GM21825 (cell line): ENCODE data around the gene ITGB4.
"Not testable (repeated sequence)": the region's sequence is repeated elsewhere in the genome, so short reads cannot be mapped to it uniquely, and the experiment has no call there.

Source experiments
- ATAC-seq: cut with Tn5 transposase; IDR thresholded peaks from one replicate; pipeline ENCODE4 v1.9.1; 2021; ENCODE audit warnings: mild to moderate bottlenecking, moderate library complexity; ENCODE audit not compliant: unreplicated experiment

Gene ITGB4

DNA sequence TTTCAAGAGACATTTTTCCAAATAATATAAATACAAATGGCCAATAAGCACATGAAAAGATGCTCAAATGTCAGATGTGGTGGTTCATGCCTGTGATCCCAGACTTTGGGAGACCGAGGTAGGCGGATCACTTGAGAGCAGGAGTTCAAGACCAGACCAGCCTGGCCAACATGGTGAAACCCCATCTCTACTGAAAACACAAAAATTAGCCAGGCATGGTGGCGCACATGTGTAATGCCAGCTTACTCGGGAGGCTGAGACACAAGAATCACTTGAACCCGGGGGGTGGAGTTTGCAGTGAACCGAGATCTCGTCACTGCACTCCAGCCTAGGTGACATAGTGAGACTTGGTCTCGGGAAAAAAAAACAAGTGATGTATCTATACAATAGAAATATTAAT is 46.6 kb downstream of the ITGB4 start:
- ATAC-seq, result no peak

DNA sequence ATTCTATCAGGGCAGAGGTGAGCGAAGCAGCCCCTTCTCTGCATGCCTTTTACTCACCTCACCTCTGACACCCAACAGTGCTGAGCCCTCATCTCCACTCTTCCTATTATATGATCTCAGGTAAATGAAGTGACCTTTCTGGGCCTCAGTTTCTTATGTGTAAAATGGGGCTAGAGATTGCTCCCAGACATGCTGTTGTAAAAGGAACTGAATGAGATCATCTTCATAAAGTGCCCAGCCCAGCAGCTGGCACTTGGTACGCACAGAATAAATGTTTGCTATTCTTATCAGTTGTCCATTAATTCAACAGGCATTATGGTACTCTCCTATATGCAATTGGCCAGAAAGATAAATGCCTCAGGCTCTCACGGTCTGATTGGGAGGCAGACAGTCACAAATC is 48.3 kb downstream of the ITGB4 start:
- ATAC-seq, result no peak

DNA sequence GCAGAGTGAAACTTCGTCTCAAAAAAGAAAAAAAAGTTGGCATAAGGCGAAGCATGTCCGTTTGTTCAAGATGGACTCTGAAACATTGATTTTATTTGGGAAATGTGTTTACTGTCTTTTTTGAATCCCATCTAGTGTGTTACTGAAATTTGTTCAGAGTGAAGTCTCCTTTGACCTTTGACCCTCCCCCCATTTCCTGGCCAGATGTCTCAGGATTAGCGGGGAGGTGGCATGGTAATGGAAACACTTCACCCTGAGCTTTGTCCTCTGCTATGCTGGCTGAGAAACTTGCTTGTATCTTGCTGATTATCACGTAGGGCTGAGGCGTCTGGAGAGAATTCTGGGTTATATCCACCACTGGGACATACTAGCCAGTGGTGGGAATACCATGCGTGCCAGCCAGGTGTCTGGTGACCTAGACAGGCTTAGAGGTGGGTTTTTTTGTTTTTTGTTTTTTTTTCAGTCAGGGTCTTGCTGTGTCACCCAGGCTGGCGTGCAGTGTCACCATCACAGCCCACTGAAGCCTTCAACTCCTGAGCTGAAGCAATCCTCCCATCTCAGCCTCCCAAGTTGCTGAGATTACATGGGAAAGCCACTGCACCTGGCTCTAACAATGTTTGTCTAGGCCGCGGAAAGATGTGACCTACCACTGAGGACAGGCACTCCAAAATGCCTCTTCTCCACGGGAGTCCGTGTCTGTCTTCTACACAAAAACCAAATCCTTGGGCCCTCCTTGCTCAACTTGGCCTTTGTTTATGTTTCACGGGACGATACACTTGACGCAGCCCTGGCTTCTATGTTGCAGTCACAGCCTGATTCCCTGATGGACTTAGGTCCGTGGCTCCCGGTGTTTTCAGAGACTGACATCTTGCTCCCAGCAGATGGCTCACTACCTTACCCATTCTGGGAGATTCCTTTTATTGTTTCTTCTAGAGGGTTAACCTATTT is 50.3 kb downstream of the ITGB4 start:
- ATAC-seq, result no peak

DNA sequence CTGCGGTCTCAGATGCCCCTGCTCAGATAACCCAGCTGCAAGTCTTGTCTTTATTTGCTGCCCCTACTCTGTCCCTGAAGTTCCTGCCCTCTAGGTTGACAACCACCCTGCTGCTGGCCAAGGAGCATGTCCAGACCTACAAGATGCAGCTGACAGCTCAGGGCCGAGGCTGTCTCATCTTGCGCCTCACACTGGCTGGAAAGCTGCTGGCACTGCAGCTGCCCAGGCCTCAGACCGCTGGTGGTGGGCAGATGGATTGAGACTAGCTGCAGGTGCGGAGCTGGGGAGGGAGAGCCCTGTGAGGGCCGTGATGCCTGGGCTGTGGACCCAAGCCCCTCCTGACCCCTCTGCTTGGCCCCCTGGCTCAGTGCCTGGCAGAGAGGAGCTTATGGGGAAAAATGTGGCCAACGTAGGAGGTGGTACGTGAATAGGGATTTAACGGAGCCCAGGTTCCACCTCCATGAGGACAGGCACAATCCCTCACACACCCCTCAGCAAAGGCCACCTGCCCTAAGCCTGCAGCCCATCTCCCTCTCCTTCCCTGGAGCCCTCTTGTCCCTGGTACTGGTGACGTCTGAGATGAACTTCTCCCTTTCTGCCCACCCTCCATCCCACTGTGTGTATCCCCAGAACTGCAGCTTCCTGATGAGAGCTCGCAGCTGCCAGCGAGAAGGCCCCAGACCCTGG is 52.0 kb downstream of the ITGB4 start:
- ATAC-seq, result no peak

DNA sequence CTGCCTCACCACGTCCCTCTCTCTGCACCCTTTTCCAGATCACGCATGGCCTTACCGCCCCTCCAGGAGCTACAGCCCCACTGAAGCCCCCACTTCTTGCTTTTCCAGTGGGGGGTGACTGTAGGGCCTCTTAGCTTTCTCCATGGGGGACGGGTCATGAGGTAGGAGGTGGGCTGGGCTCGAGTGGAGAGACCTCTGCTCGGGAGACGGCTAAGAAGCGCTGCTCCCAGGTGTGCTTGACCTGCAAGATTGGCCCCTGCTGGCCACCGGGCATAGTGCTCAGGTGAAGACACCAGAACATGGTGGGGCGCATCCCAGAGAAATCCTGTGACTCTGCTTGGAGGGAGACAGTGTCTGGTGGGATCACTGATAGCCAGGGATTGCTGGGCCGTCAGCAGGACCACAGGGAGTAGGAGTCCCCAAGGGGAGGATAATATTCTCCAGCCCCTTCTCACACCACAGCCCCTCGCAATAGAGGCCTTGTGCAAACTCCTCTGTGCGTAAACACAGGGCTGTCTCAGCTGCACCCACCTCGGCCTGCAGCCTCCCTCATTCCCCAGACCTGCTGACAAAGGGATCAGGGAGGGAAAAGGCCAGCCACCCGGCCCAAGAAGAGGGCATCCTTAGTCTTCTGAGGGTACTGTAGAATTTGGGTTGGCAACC is 52.7 kb downstream of the ITGB4 start:
- ATAC-seq, result no peak

DNA sequence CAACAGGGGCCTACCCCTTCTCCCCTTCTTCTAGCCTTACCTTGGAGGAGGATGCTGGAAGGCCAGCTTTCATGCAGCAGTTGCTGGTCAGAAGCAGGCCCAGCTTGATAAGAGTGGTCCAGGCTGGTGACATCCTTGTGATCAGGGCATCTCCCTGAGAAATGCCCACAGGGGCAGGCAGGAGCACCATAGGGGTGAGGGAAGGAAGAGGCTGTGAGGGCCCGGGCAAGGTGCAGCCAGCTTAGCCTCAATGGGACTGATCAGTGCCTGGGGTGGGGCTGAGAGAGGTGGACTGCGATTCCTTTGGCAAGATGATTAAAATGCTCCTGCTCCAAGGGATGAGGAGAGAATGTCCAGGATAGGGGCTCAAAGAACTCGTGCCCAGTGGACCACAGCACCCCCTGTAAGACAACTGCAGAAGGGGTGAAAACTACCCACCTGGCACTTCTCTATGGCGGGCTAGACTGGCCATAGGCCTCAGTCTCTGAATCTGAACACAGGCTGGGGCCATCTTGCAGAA is 53.3 kb downstream of the ITGB4 start:
- ATAC-seq, result no peak

DNA sequence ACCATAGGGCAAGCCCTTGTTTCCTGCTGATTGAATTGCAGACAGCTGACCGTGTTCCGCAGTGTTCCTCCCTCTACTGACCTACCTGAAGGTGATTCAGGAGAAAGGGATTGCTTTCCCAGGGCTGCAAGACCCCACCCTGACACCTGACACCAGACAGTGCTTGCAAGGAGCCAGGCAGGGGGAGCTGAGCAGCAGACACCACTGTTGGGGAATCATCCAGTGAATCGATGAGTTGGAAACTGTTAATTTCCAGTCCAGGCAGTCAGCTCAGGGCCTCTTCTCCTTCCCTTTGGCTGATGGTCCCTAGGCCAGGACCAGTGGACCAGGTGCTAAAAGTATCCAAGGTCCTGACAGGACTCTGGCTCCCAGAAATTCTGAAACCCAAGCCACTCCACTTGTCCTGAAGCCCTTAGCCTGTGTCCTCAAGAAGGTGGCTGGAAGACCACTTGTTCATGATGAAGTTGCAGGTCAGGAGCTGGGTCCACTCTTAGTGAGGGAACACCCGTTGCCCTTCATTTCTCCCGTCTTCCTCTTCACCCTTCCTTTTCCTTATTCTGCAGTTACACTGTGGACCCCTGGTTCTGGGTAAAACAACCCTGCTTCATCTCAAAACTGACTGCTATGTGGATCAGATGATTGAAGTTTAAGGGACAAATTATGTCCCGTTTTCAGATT is 53.9 kb downstream of the ITGB4 start:
- ATAC-seq, result no peak

DNA sequence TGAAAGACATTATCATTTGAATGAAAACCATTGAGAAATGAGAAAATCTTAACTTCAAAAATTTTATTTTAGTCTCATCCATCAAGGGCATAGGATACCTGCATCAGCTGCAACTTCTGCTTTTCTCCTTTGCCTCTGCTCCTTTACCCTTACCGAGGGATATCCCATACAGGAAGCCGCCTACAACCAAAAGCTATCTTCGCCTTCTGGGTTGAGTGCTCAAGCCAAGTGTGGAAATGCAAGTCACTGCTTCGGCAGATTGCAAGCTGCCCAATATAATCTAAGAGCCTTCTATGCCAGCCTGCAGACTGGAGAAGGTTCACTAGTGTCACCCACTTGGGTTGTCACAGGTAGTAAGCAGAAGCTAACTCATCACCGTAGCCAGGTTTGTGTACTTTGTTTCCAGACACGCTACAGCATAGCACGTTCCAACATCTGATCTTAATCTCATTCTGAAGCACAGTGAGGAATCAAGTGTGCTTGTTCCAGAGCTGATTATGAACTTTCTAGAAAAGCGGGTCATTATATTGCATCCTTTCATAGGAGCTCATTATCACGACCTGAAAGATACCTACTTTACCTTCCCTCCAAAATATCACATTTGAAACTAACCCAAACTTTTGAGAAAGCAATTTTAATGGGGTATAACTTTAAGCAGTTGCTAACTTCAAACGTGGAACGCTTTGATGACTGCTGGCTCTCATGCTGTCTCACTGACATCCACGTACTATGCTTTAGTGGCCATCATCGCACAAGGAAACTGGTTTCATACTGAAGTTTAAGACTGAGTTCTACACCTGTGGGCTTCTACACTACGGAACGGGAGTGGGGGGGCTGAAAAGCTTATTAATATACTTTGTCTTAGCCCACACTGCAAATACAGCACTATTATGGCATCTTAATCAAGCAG is 55.4 kb downstream of the ITGB4 start:
- no peak for ATAC-seq

DNA sequence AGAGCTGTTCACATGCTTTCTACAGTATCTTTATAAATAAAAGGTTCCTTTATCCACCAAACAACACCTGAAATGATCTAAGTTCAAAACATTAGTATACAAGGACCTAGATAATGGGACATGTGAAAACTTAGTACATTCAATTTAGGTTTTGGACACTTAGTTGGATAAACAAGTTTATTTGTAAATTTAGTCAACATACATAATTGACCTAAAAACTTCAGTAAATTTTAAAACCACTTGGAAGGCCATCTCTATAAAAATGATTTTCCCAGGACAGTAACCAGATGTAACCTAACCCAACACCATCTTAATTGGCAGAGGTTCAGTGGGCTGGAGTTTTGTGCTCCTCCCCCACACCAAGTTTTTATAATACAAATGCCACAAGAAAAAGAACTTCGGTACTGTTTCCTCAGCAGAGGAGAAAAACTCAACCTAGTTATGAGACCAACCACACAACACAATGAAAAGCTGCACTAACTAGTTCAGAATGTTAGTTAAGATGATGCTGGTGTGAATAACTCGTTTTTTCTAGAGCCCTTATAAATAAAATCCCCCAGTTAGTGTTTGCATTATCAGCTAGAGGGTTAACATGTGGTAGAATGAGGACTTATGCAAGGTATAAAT is 56.1 kb downstream of the ITGB4 start:
- no peak for ATAC-seq

DNA sequence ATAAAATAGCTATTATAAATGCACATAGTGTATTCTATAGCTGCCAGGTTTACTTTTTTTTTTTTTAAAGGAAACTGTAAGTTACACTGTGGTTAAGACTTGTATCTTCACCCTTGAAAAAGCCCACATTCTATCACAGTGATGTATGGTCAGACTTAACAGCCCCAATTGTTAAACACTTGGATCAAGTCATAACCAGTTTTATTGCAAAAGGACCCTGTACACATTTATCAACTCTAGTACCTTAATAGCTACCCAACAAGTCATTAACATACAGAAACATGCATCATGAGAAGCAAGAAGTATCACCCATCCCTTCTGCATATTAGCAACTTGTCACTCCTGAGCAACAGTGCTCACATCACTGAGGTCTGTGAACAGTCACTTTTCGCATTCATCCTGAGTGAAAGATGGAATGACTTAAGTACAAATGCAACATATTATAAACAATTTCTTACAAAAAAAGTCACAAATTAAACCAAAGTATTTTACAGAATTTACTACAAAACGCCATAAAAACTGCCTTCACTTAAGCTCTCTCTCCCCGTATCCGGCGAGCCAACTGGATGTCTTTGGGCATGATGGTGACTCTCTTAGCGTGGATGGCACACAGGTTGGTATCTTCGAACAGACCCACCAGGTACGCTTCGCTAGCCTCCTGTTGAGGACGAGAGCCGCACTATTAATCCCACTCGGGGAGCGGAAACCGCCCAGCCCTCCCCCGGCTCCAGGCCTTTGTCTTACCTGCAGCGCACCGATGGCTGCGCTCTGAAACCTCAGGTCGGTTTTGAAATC is 57.0 kb downstream of the ITGB4 start:
- ATAC-seq, result not testable (repeated sequence)

DNA sequence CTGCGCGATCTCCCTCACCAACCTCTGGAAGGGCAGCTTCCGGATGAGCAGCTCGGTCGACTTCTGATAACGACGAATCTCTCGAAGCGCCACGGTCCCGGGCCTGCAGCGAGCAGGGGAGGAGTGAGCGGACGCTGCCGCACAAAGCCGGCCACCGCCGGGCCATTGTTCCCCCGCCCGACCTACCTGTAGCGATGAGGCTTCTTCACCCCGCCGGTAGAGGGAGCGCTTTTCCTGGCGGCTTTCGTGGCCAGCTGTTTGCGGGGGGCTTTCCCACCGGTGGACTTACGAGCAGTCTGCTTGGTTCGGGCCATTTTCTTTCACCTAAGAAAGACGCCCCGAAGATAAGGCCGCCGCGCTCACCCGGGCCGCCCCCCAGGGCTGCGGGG is 57.6 kb downstream of the ITGB4 start:
- peak; percentile 12 for ATAC-seq

DNA sequence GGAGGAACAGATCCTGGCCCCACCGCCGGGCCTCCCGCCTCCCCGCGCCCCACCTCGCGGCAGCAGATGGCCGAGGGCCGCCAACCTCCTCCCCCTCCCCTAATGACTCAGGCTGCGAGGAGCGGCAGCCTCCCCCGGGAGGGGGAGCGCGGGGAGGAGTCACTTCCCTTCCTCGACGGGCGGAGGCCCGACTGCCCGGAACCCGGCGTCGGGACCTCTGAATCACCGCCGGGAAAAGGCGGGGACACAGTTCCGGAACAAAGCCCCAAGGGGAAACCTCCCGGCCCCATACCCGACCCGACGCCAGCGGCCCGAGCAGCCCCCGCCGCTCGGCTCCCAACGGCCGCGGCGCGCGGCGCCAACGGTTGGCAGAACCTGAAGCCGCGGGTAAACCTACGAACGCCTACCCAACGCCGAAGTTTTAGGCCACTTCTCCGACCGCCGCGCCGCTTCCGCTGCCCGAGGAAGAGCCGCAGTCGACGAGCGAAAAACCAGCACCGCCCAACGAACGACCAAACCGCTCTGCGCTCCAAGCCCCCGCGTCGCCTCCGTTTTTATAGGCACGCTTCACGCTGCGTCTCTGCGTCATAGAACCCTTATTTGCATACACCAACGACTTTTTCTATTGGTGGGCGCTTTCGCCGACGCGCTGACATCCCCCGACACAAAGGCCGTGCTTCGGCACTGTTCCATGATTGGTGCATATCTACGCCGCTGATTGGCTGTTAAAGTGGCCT is 58.2 kb downstream of the ITGB4 start:
- peak; percentile 63 for ATAC-seq

DNA sequence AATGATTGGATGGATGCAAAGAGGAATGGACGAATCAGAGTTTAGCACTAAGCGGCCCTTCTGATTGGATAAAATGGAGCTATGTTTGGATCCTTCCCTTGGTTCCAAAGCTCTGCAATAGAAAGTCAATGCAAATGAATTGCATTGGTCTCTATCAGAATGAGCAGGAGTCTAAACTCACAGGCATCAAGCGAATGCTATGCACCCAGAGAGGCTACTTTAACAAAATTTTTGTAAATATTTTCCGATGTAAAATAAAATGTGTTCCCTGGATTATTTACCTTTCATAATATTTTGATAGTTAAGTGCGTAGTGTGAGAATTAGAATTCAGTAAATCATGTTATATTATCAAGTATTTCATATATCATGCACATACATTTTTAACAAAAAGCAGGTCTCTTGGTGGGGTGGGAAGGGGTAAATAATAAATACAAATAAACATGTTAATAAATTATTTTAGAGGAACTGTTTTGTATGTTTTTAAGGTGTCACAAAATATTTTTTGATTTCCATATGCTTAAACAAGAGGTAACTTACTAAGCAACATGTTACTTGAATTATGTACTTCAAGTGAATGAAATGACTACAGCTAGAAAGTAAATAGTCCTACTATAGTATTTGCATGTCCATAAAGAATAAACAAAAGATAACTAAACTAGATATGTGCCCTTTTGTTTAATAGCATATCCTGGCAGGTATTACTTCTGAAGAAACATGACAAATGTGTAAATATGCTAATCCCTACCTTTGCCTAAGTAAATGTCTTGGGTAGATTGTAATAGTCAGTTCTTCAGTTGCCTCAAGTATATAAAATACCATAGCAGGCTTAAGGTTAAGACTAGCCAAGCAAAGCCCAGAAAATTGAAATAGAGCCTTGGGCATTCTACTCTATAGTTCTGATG is 59.0 kb downstream of the ITGB4 start:
- ATAC-seq, result no peak

DNA sequence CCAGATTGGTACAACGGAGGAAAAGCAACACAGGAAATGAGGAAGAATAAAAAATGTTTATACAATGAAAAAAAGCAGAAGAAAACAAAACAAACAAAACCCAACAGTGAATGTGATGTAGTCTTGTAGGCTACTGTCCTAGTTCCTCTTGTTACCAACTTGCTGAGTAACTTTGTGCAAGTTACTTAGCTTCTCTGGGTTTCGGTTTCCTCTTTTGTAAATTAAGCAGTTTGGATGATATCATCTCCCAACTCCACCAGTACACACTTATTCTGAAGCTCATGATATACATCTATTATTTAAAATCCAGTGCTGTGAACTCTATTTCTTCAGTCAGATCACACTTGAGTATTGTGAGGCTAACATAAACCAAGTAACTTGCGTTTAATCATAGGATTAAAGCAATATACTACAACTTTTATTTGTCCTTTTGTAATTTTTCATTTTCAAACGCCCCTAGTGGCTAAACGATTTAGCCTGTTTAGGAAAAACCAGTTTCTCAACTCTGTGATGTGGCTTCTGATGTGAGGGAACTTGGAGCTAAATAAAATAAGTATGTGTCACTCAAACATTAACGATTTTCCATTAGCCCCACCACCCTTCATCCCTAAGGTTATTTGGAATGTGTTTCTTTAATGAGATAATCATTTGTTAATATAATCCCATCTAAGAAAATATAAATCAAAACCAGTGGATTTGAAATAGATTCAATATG is 62.0 kb downstream of the ITGB4 start:
- ATAC-seq, result no peak

DNA sequence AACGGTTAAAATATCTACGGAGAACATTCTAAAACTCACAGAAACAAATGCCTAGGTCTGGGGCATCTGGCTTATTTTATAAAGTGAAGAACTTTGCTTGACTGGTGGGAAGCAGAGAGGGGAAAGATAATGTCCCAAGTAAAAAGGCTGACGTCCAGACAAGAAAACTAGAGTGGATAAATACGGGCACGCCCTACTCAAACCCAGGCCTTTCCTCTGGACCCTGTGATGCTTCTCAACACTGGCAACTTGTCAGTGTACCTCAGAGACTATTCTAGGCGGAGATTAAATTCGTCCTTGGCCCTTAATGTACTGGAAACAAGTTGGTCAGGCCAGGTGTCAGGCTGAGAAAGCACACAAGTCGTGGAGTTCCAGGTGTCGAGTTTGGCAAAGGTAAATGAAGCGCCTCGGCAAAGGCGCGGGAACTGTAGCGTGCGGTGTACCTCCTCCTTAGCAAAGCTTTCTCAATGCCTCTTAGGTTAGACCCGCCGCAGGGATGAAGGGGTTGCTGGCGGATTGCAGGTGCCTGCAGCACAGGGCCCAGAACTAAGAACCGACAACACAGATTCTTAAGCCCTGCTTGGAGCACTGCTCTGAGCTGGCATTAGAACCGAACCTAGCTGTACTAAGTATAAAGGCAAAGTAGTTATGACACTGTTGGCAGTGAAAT is 62.7 kb downstream of the ITGB4 start:
- ATAC-seq, result no peak
